Measurements from ENCODE around the gene CFAP92.

DNA sequence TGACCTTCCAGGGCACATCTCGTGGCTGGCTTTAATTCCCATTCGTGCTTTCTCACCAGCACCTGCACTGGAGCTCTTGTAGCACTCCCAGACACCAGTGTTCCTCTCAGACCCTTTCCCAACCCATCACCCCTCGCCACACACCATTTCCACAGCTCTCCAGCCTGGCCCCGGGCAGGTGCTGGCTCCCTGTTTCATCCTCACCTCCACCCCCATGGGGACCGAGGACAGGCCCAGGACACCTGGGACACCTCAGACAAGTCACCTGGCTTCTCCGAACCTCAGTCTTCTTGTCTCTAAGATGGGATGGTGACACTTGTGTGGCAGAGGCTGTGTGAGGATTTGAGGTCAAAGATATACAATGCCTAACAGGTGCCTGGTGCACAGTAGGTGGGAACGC is 39.3 kb upstream of the CFAP92 start:
- TF ChIP-seq, protein P1, sequence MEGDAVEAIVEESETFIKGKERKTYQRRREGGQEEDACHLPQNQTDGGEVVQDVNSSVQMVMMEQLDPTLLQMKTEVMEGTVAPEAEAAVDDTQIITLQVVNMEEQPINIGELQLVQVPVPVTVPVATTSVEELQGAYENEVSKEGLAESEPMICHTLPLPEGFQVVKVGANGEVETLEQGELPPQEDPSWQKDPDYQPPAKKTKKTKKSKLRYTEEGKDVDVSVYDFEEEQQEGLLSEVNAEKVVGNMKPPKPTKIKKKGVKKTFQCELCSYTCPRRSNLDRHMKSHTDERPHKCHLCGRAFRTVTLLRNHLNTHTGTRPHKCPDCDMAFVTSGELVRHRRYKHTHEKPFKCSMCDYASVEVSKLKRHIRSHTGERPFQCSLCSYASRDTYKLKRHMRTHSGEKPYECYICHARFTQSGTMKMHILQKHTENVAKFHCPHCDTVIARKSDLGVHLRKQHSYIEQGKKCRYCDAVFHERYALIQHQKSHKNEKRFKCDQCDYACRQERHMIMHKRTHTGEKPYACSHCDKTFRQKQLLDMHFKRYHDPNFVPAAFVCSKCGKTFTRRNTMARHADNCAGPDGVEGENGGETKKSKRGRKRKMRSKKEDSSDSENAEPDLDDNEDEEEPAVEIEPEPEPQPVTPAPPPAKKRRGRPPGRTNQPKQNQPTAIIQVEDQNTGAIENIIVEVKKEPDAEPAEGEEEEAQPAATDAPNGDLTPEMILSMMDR (IDR thresholded peaks at IDR 0.05) = no peak
- TF ChIP-seq POLR2A (IDR thresholded peaks at IDR 0.05) = no peak

Data from heart left ventricle (tissue), 13 donors.